Measurements from ENCODE around the gene RCAN3. TPM values are rescaled to one million over a fixed set of nuclear protein-coding genes. Genes with fewer than 3 reads are reported as not detected.

Gene RCAN3
- polyA plus RNA-seq, 2 donors = 9.5 to 10.0 TPM

GRCh38 chr1:24465638-24466037 is 37.0 kb upstream of the RCAN3 start:
- H3K27me3 ChIP-seq (ENCODE audit: control insufficient read depth in 1 of 2, insufficient read depth in 2 of 2, low read length in 2 of 2) = no peaks in the 10 kb centered on the region
- no peaks in the 10 kb centered on the region for H3K9me3 ChIP-seq (ENCODE audit: control insufficient read depth in 2 of 2, insufficient read depth in 1 of 2, low read depth in 1 of 2, low read length in 1 of 2)
- peaks cover 0 to 8% of the 10 kb centered on the region in 2 donors for H3K36me3 ChIP-seq (ENCODE audit: control insufficient read depth in 2 of 2, insufficient read depth in 2 of 2, low read length in 1 of 2)
- WGBS, 2 donors = 91 to 94% methylated on average over 2 of the region's 2 CpGs
- no peak overlapping the region for H3K27ac ChIP-seq (ENCODE audit: low read depth in 2 of 2, low read length in 1 of 2)
- no peaks in the 10 kb centered on the region for H3K4me1 ChIP-seq (ENCODE audit: control insufficient read depth in 2 of 2, insufficient read depth in 2 of 2, low read length in 1 of 2)
- no peak overlapping the region for H3K4me3 ChIP-seq (ENCODE audit: low read depth in 1 of 2, low read length in 2 of 2)

- H3K27me3 ChIP-seq (ENCODE audit: control insufficient read depth in 1 of 2, insufficient read depth in 2 of 2, low read length in 2 of 2) = no peaks in the 10 kb centered on the region
- H3K9me3 ChIP-seq (ENCODE audit: control insufficient read depth in 2 of 2, insufficient read depth in 1 of 2, low read depth in 1 of 2, low read length in 1 of 2) = no peaks in the 10 kb centered on the region
- H3K4me1 ChIP-seq (ENCODE audit: control insufficient read depth in 2 of 2, insufficient read depth in 2 of 2, low read length in 1 of 2) = no peaks in the 10 kb centered on the region
- no peak overlapping the region for H3K27ac ChIP-seq (ENCODE audit: low read depth in 2 of 2, low read length in 1 of 2)
- no peak overlapping the region for H3K4me3 ChIP-seq (ENCODE audit: low read depth in 1 of 2, low read length in 2 of 2)
- 88 to 90% methylated on average over 11 of the region's 11 CpGs for WGBS, 2 donors
- peaks cover 0 to 6% of the 10 kb centered on the region in 2 donors for H3K36me3 ChIP-seq (ENCODE audit: control insufficient read depth in 2 of 2, insufficient read depth in 2 of 2, low read length in 1 of 2)
These were observed 33.8 kb upstream of the RCAN3 start for GRCh38 chr1:24468685-24469316.

GRCh38 chr1:24470592-24470991 is 32.0 kb upstream of the RCAN3 start:
- Histone ChIP-seq H3K9me3 (ENCODE audit: control insufficient read depth in 2 of 2, insufficient read depth in 1 of 2, low read depth in 1 of 2, low read length in 1 of 2) (no peaks in the 10 kb centered on the region), H3K4me1 (ENCODE audit: control insufficient read depth in 2 of 2, insufficient read depth in 2 of 2, low read length in 1 of 2) (no peaks in the 10 kb centered on the region), H3K27me3 (ENCODE audit: control insufficient read depth in 1 of 2, insufficient read depth in 2 of 2, low read length in 2 of 2) (no peaks in the 10 kb centered on the region), H3K36me3 (ENCODE audit: control insufficient read depth in 2 of 2, insufficient read depth in 2 of 2, low read length in 1 of 2) (peaks cover 0 to 5% of the 10 kb centered on the region in 2 donors), H3K4me3 (ENCODE audit: low read depth in 1 of 2, low read length in 2 of 2) (no peak overlapping the region), H3K27ac (ENCODE audit: low read depth in 2 of 2, low read length in 1 of 2) (no peak overlapping the region)
- 92 to 99% methylated on average over 2 of the region's 2 CpGs for whole genome bisulfite sequencing, 2 donors

- Histone ChIP-seq H3K27ac (ENCODE audit: low read depth in 2 of 2, low read length in 1 of 2) (no peak overlapping the region), H3K27me3 (ENCODE audit: control insufficient read depth in 1 of 2, insufficient read depth in 2 of 2, low read length in 2 of 2) (no peaks in the 10 kb centered on the region), H3K4me3 (ENCODE audit: low read depth in 1 of 2, low read length in 2 of 2) (no peak overlapping the region), H3K9me3 (ENCODE audit: control insufficient read depth in 2 of 2, insufficient read depth in 1 of 2, low read depth in 1 of 2, low read length in 1 of 2) (no peaks in the 10 kb centered on the region), H3K4me1 (ENCODE audit: control insufficient read depth in 2 of 2, insufficient read depth in 2 of 2, low read length in 1 of 2) (no peaks in the 10 kb centered on the region), H3K36me3 (ENCODE audit: control insufficient read depth in 2 of 2, insufficient read depth in 2 of 2, low read length in 1 of 2) (peaks cover 0 to 2% of the 10 kb centered on the region in 2 donors)
- 72 to 83% methylated on average over 11 of the region's 11 CpGs for WGBS, 2 donors
These were observed 29.9 kb upstream of the RCAN3 start for GRCh38 chr1:24472527-24473251.

- peaks cover 0 to 2% of the 10 kb centered on the region in 2 donors for H3K36me3 ChIP-seq (ENCODE audit: control insufficient read depth in 2 of 2, insufficient read depth in 2 of 2, low read length in 1 of 2)
- no peak overlapping the region for H3K27ac ChIP-seq (ENCODE audit: low read depth in 2 of 2, low read length in 1 of 2)
- no peaks in the 10 kb centered on the region for H3K9me3 ChIP-seq (ENCODE audit: control insufficient read depth in 2 of 2, insufficient read depth in 1 of 2, low read depth in 1 of 2, low read length in 1 of 2)
- no peaks in the 10 kb centered on the region for H3K27me3 ChIP-seq (ENCODE audit: control insufficient read depth in 1 of 2, insufficient read depth in 2 of 2, low read length in 2 of 2)
- H3K4me1 ChIP-seq (ENCODE audit: control insufficient read depth in 2 of 2, insufficient read depth in 2 of 2, low read length in 1 of 2) = no peaks in the 10 kb centered on the region
- H3K4me3 ChIP-seq (ENCODE audit: low read depth in 1 of 2, low read length in 2 of 2) = no peak overlapping the region
These were observed 28.4 kb upstream of the RCAN3 start for GRCh38 chr1:24474193-24474592.

GRCh38 chr1:24475700-24476099 is 26.9 kb upstream of the RCAN3 start:
- WGBS, 2 donors = 69 to 93% methylated on average over 4 of the region's 4 CpGs
- Histone ChIP-seq H3K4me1 (ENCODE audit: control insufficient read depth in 2 of 2, insufficient read depth in 2 of 2, low read length in 1 of 2) (no peaks in the 10 kb centered on the region), H3K27ac (ENCODE audit: low read depth in 2 of 2, low read length in 1 of 2) (no peak overlapping the region), H3K4me3 (ENCODE audit: low read depth in 1 of 2, low read length in 2 of 2) (no peak overlapping the region), H3K36me3 (ENCODE audit: control insufficient read depth in 2 of 2, insufficient read depth in 2 of 2, low read length in 1 of 2) (no peaks in the 10 kb centered on the region), H3K27me3 (ENCODE audit: control insufficient read depth in 1 of 2, insufficient read depth in 2 of 2, low read length in 2 of 2) (no peaks in the 10 kb centered on the region), H3K9me3 (ENCODE audit: control insufficient read depth in 2 of 2, insufficient read depth in 1 of 2, low read depth in 1 of 2, low read length in 1 of 2) (no peaks in the 10 kb centered on the region)

- Histone ChIP-seq H3K4me1 (ENCODE audit: control insufficient read depth in 2 of 2, insufficient read depth in 2 of 2, low read length in 1 of 2) (no peaks in the 10 kb centered on the region), H3K36me3 (ENCODE audit: control insufficient read depth in 2 of 2, insufficient read depth in 2 of 2, low read length in 1 of 2) (no peaks in the 10 kb centered on the region), H3K27ac (ENCODE audit: low read depth in 2 of 2, low read length in 1 of 2) (no peak overlapping the region), H3K4me3 (ENCODE audit: low read depth in 1 of 2, low read length in 2 of 2) (no peak overlapping the region), H3K27me3 (ENCODE audit: control insufficient read depth in 1 of 2, insufficient read depth in 2 of 2, low read length in 2 of 2) (no peaks in the 10 kb centered on the region), H3K9me3 (ENCODE audit: control insufficient read depth in 2 of 2, insufficient read depth in 1 of 2, low read depth in 1 of 2, low read length in 1 of 2) (no peaks in the 10 kb centered on the region)
- 42 to 44% methylated on average over 2 of the region's 2 CpGs for WGBS, 2 donors
These were observed 26.1 kb upstream of the RCAN3 start for GRCh38 chr1:24476571-24476970.

GRCh38 chr1:24477309-24477708 is 25.3 kb upstream of the RCAN3 start:
- Histone ChIP-seq H3K9me3 (ENCODE audit: control insufficient read depth in 2 of 2, insufficient read depth in 1 of 2, low read depth in 1 of 2, low read length in 1 of 2) (no peaks in the 10 kb centered on the region), H3K4me1 (ENCODE audit: control insufficient read depth in 2 of 2, insufficient read depth in 2 of 2, low read length in 1 of 2) (no peaks in the 10 kb centered on the region), H3K27me3 (ENCODE audit: control insufficient read depth in 1 of 2, insufficient read depth in 2 of 2, low read length in 2 of 2) (no peaks in the 10 kb centered on the region), H3K27ac (ENCODE audit: low read depth in 2 of 2, low read length in 1 of 2) (no peak overlapping the region), H3K4me3 (ENCODE audit: low read depth in 1 of 2, low read length in 2 of 2) (no peak overlapping the region), H3K36me3 (ENCODE audit: control insufficient read depth in 2 of 2, insufficient read depth in 2 of 2, low read length in 1 of 2) (no peaks in the 10 kb centered on the region)
- 81 to 86% methylated on average over 4 of the region's 4 CpGs for WGBS, 2 donors

GRCh38 chr1:24481101-24481500 is 21.5 kb upstream of the RCAN3 start:
- H3K4me3 ChIP-seq (ENCODE audit: low read depth in 1 of 2, low read length in 2 of 2) = no peak overlapping the region
- H3K27me3 ChIP-seq (ENCODE audit: control insufficient read depth in 1 of 2, insufficient read depth in 2 of 2, low read length in 2 of 2) = no peaks in the 10 kb centered on the region
- no peak overlapping the region for H3K27ac ChIP-seq (ENCODE audit: low read depth in 2 of 2, low read length in 1 of 2)
- no peaks in the 10 kb centered on the region for H3K36me3 ChIP-seq (ENCODE audit: control insufficient read depth in 2 of 2, insufficient read depth in 2 of 2, low read length in 1 of 2)
- 46 to 68% methylated on average over 2 of the region's 2 CpGs for WGBS, 2 donors
- no peaks in the 10 kb centered on the region for H3K4me1 ChIP-seq (ENCODE audit: control insufficient read depth in 2 of 2, insufficient read depth in 2 of 2, low read length in 1 of 2)
- no peaks in the 10 kb centered on the region for H3K9me3 ChIP-seq (ENCODE audit: control insufficient read depth in 2 of 2, insufficient read depth in 1 of 2, low read depth in 1 of 2, low read length in 1 of 2)

All from esophagus (tissue), 2 donors.